ENCODE data around the gene NFYA. TPM values are rescaled to one million over a fixed set of nuclear protein-coding genes. Genes with fewer than 3 reads are reported as not detected.

Gene NFYA
- total and polyA plus RNA-seq, 2 experiments from 2014 or later = 18.7 to 25.2 TPM

DNA sequence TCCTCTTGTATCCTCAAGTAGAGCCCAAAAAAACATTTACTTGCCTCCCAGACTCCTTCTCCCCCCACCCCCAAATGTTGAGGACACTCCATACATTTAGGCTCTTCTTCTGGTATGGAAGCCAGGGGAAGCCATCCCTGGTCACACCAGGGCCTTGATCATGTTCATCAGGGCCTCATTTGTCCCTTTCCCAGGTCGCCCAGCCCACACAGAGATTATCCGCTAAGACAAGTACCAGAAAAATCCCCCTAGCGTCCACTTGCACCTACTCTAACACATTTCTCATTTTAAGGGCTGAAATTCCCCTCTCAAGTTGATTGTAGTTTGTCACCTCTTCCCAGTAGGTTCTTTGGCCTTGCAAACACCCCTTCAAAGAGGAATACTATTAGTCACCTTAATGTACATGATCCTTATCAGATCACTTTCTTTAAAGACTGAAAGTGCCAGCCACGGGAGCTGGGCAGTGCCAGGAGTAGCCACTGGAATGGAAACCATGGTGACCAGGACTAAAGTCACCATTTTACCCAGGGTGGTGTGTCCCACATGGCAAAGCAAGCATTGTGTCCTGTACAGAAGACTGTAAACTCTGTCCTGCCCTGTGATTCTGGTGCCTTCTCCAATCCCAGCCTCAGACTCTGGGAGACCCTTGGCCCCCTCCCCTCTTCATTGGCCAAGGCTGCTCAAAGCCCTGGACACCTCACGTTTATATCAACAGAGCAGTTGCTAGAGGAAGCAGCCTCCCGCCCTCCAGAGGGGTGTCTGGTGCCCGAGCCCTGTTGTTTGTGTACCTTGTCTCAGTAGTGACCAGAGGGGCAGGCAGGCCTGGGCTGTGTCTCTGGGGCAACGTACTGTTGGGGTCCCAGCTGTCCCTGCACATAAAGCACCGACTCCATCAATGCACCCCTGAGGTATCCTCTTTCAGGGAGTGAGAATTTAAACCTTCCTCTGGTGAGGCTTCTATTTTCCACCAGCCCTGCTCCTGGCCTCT is 24.7 kb upstream of the NFYA start:
- no peak for DNase-seq (ENCODE audit: low spot score)
- WGBS (ENCODE audit: low lambda C conversion rate, missing lambda C conversion rate) = 69% methylated on average over 9 of the region's 9 CpGs
- Histone ChIP-seq H3K27ac (peak overlapping the region; percentile 72), H3K9me3 (ENCODE audit: low read depth) (no peaks in the 10 kb centered on the region), H2AFZ (no peak overlapping the region), H3K27me3 (no peaks in the 10 kb centered on the region), H3K79me2 (no peaks in the 10 kb centered on the region), H3K9me2 (replicated peaks; ENCODE audit: insufficient read depth) (no peaks in the 10 kb centered on the region), H4K20me1 (ENCODE audit: insufficient read depth, poor library complexity, severe bottlenecking) (no peaks in the 10 kb centered on the region), H3K4me2 (no peak overlapping the region), H3K4me3 (no peak overlapping the region), H3K4me1 (ENCODE audit: insufficient read depth) (peaks cover 64% of the 10 kb centered on the region), H3K36me3 (replicated peaks; ENCODE audit: insufficient read depth, low read depth) (no peaks in the 10 kb centered on the region)
- no peak for TF ChIP-seq EZH2phosphoT487 (IDR thresholded peaks at IDR 0.05; ENCODE audit: low read depth, severe bottlenecking, unreplicated experiment)
- no peak for TF ChIP-seq EZH2 (IDR thresholded peaks at IDR 0.05; ENCODE audit: borderline replicate concordance)
- TF ChIP-seq, protein P1, sequence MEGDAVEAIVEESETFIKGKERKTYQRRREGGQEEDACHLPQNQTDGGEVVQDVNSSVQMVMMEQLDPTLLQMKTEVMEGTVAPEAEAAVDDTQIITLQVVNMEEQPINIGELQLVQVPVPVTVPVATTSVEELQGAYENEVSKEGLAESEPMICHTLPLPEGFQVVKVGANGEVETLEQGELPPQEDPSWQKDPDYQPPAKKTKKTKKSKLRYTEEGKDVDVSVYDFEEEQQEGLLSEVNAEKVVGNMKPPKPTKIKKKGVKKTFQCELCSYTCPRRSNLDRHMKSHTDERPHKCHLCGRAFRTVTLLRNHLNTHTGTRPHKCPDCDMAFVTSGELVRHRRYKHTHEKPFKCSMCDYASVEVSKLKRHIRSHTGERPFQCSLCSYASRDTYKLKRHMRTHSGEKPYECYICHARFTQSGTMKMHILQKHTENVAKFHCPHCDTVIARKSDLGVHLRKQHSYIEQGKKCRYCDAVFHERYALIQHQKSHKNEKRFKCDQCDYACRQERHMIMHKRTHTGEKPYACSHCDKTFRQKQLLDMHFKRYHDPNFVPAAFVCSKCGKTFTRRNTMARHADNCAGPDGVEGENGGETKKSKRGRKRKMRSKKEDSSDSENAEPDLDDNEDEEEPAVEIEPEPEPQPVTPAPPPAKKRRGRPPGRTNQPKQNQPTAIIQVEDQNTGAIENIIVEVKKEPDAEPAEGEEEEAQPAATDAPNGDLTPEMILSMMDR (IDR thresholded peaks at IDR 0.05; ENCODE audit: poor library complexity) = no peak

DNA sequence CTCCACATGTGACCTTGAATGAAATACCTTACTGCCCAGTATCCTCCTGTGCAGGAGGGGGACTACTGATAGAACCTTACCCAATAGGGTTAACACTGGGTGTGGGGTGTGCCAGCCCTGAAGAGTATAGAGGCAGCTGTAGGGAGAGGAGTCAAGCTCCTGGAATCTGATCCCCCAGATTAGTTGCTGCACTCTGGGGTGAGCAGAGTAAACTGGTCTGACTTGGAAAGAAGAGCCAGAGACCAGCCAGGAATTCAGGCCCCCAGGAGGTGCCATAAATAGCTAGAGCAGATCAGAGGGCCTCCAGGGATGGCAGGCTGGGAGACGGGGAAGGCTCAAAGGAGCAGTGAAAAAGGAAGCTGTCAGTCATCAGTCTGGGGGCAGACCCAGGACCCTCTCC is 23.3 kb upstream of the NFYA start:
- Histone ChIP-seq H3K9me3 (ENCODE audit: low read depth) (no peaks in the 10 kb centered on the region), H3K4me2 (peak overlapping the region; percentile 6), H2AFZ (no peak overlapping the region), H4K20me1 (ENCODE audit: insufficient read depth, poor library complexity, severe bottlenecking) (no peaks in the 10 kb centered on the region), H3K36me3 (replicated peaks; ENCODE audit: insufficient read depth, low read depth) (no peaks in the 10 kb centered on the region), H3K27me3 (no peaks in the 10 kb centered on the region), H3K4me1 (ENCODE audit: insufficient read depth) (peaks cover 73% of the 10 kb centered on the region), H3K79me2 (no peaks in the 10 kb centered on the region), H3K4me3 (no peak overlapping the region), H3K27ac (peak overlapping the region; percentile 72), H3K9me2 (replicated peaks; ENCODE audit: insufficient read depth) (no peaks in the 10 kb centered on the region)
- DNase-seq (ENCODE audit: low spot score) = peak; percentile 48
- TF ChIP-seq EZH2 (IDR thresholded peaks at IDR 0.05; ENCODE audit: borderline replicate concordance) = no peak
- TF ChIP-seq EZH2phosphoT487 (IDR thresholded peaks at IDR 0.05; ENCODE audit: low read depth, severe bottlenecking, unreplicated experiment) = no peak
- TF ChIP-seq, protein P1 (IDR thresholded peaks at IDR 0.05; ENCODE audit: poor library complexity) = no peak
- WGBS (ENCODE audit: low lambda C conversion rate, missing lambda C conversion rate) = 17% methylated on average over 1 of the region's 1 CpG

DNA sequence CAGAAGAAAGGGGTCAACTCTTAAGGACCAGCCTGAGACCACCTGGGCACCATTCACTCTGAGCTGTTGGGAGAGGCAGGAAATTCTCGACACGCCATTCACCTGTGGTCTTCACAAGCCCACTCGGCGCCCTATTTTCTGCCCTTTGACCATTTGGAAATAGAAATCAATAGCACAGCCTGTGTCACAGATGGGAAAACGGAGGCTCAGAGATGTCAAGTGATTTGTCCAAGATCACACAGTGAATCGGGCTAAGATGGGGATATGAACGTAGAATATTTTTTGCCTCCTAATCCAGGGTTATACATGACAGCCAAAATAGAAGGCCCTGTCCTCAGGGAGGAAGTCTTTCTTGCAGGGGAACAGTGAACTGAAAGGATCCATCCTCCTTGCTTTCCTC is 22.8 kb upstream of the NFYA start:
- H3K4me1 ChIP-seq (ENCODE audit: insufficient read depth) = peaks cover 77% of the 10 kb centered on the region
- 82% methylated on average over 7 of the region's 7 CpGs for WGBS (ENCODE audit: low lambda C conversion rate, missing lambda C conversion rate)

More for the DNA sequence above, 22.8 kb upstream of the NFYA start:
- peak overlapping the region; percentile 6 for H3K4me2 ChIP-seq
- no peaks in the 10 kb centered on the region for H3K9me3 ChIP-seq (ENCODE audit: low read depth)
- H4K20me1 ChIP-seq (ENCODE audit: insufficient read depth, poor library complexity, severe bottlenecking) = no peaks in the 10 kb centered on the region
- peak overlapping the region; percentile 72 for H3K27ac ChIP-seq
- DNase-seq (ENCODE audit: low spot score) = no peak
- H3K79me2 ChIP-seq = no peaks in the 10 kb centered on the region
- TF ChIP-seq EZH2phosphoT487 (IDR thresholded peaks at IDR 0.05; ENCODE audit: low read depth, severe bottlenecking, unreplicated experiment) (no peak), EZH2 (IDR thresholded peaks at IDR 0.05; ENCODE audit: borderline replicate concordance) (no peak)
- TF ChIP-seq, protein P1 (IDR thresholded peaks at IDR 0.05; ENCODE audit: poor library complexity) = no peak
- no peaks in the 10 kb centered on the region for H3K36me3 ChIP-seq (replicated peaks; ENCODE audit: insufficient read depth, low read depth)
- no peak overlapping the region for H3K4me3 ChIP-seq
- H3K9me2 ChIP-seq (replicated peaks; ENCODE audit: insufficient read depth) = no peaks in the 10 kb centered on the region
- no peak overlapping the region for H2AFZ ChIP-seq
- no peaks in the 10 kb centered on the region for H3K27me3 ChIP-seq

Measured in hepatocyte (in vitro differentiated cells).